Neural progenitor cell (in vitro differentiated cells): ENCODE measurements around the gene DENND4C. TPM values are rescaled to one million over a fixed set of nuclear protein-coding genes. Genes with fewer than 3 reads are reported as not detected.
"Not testable (repeated sequence)": the region's sequence is repeated elsewhere in the genome, so short reads cannot be mapped to it uniquely, and the experiment has no call there.

Source experiments
- DNase-seq: peaks from one replicate; pipeline ENCODE4 v3.0.0-alpha.2; 2016; ENCODE audit warnings: low spot score
- H2AFZ ChIP-seq: fragments of 200-600 bp; sonication (generic); replicated peaks from 2 replicates; pipeline ENCODE4 v1.6.1; 2016; ENCODE audit warnings: antibody characterized with exemption
- H3F3A ChIP-seq: fragments of 200-600 bp; sonication (generic); 2 replicates; pipeline ENCODE4 v1.6.1; 2016; ENCODE audit warnings: antibody characterized with exemption, low read depth
- H3K27ac ChIP-seq: fragments of 200-600 bp; sonication (generic); 2 replicates; pipeline ENCODE4 v1.5.1; 2016; ENCODE audit warnings: mild to moderate bottlenecking
- H3K27me3 ChIP-seq: fragments of 200-600 bp; sonication (generic); 2 replicates; pipeline ENCODE4 v1.6.1; 2016; ENCODE audit warnings: mild to moderate bottlenecking, moderate library complexity
- H3K36me3 ChIP-seq: fragments of 200-600 bp; sonication (generic); 2 replicates; pipeline ENCODE4 v1.5.1; 2016
- H3K4me1 ChIP-seq: fragments of 200-600 bp; sonication (generic); 2 replicates; pipeline ENCODE4 v1.6.1; 2016; ENCODE audit warnings: mixed run types
- H3K4me2 ChIP-seq: fragments of 200-600 bp; sonication (generic); 2 replicates; pipeline ENCODE4 v1.6.1; 2016
- H3K4me3 ChIP-seq: fragments of 200-600 bp; sonication (generic); 2 replicates; pipeline ENCODE4 v1.5.1; 2016
- H3K79me2 ChIP-seq: fragments of 200-600 bp; sonication (generic); 2 replicates; pipeline ENCODE4 v1.6.1; 2016; ENCODE audit warnings: low read depth
- H3K9ac ChIP-seq: fragments of 200-600 bp; sonication (generic); 2 replicates; pipeline ENCODE4 v1.6.1; 2016
- H3K9me3 ChIP-seq: fragments of 200-600 bp; sonication (generic); 2 replicates; pipeline ENCODE4 v1.5.1; 2016; ENCODE audit warnings: low read depth
- H4K20me1 ChIP-seq: fragments of 200-600 bp; sonication (generic); 2 replicates; pipeline ENCODE4 v1.6.1; 2016; ENCODE audit warnings: low read depth
- H3K27ac Mint-ChIP-seq: 3 replicates; pipeline ENCODE4 v1.8.0; 2021; ENCODE audit warnings: mixed read lengths
- H3K27me3 Mint-ChIP-seq: 2 replicates; pipeline ENCODE4 v1.8.0; 2022; ENCODE audit warnings: low read depth, mild to moderate bottlenecking, inconsistent platforms, moderate library complexity, mixed read lengths; ENCODE audit not compliant: insufficient read depth
- H3K36me3 Mint-ChIP-seq: 3 replicates; pipeline ENCODE4 v1.8.0; 2021; ENCODE audit warnings: mixed read lengths
- H3K4me1 Mint-ChIP-seq: 3 replicates; pipeline ENCODE4 v1.8.0; 2021; ENCODE audit warnings: mixed read lengths
- H3K4me3 Mint-ChIP-seq: 3 replicates; pipeline ENCODE4 v1.8.0; 2021; ENCODE audit warnings: mild to moderate bottlenecking, moderate library complexity, mixed read lengths
- H3K9me3 Mint-ChIP-seq: 3 replicates; pipeline ENCODE4 v1.8.0; 2020; ENCODE audit warnings: mixed read lengths
- CTCF ChIP-seq: fragments of 200-600 bp; sonication (generic); IDR thresholded peaks from 2 replicates; pipeline ENCODE4 v1.5.1; 2017; ENCODE audit warnings: antibody characterized with exemption, mild to moderate bottlenecking
- EZH2 ChIP-seq: fragments of 200-600 bp; sonication (generic); IDR thresholded peaks from 2 replicates; pipeline ENCODE4 v1.6.1; 2017; ENCODE audit warnings: antibody characterized with exemption, mild to moderate bottlenecking, moderate library complexity
- EZH2phosphoT487 ChIP-seq: fragments of 200-600 bp; sonication (generic); IDR thresholded peaks from 2 replicates; pipeline ENCODE4 v1.6.1; 2017; ENCODE audit warnings: antibody characterized with exemption
- total RNA-seq: library from RNA; depleted of rRNA; stranded (reverse); fragments of >200 nt; gene quantifications from 2 replicates; pipeline ENCODE4 v1.2.3, GENCODE V29; 2015; ENCODE audit warnings: low replicate concordance

Gene DENND4C
- total RNA-seq, 1 donor from 2014 or later = 73.4 TPM

- Histone ChIP-seq H3K9me3 (no peaks in the 10 kb centered on the region), H3K27ac (no peak overlapping the region), H3F3A (no peaks in the 10 kb centered on the region), H3K4me3 (no peak overlapping the region), H4K20me1 (no peaks in the 10 kb centered on the region), H3K36me3 (no peaks in the 10 kb centered on the region), H2AFZ (no peak overlapping the region), H3K79me2 (no peaks in the 10 kb centered on the region), H3K4me2 (no peak overlapping the region), H3K4me1 (no peaks in the 10 kb centered on the region), H3K27me3 (no peaks in the 10 kb centered on the region), H3K9ac (no peak overlapping the region)
- no peak for DNase-seq
- TF ChIP-seq EZH2phosphoT487 = no peak
- no peak for TF ChIP-seq EZH2
- no peak for TF ChIP-seq CTCF
- H3K36me3 Mint-ChIP-seq = no peaks in the 10 kb centered on the region
- H3K27ac Mint-ChIP-seq = no peak overlapping the region
- peaks cover 9% of the 10 kb centered on the region for H3K9me3 Mint-ChIP-seq
- H3K27me3 Mint-ChIP-seq = peaks cover 11% of the 10 kb centered on the region
- no peaks in the 10 kb centered on the region for H3K4me1 Mint-ChIP-seq
- no peak overlapping the region for H3K4me3 Mint-ChIP-seq
These were observed 167.4 kb downstream of the DENND4C start for GRCh38 chr9:19397845-19398244.

- H3F3A ChIP-seq, H3K27ac Mint-ChIP-seq, DNase-seq, H3K4me3 ChIP-seq, H3K36me3 Mint-ChIP-seq, H3K79me2 ChIP-seq, H3K27me3 Mint-ChIP-seq, H3K9ac ChIP-seq, H3K4me3 Mint-ChIP-seq, H3K4me1 ChIP-seq, H3K4me1 Mint-ChIP-seq, H2AFZ ChIP-seq, H3K36me3 ChIP-seq, H3K27me3 ChIP-seq, H3K4me2 ChIP-seq, H4K20me1 ChIP-seq, H3K9me3 ChIP-seq, H3K27ac ChIP-seq: not testable (repeated sequence)
- H3K9me3 Mint-ChIP-seq = peaks cover 12% of the 10 kb centered on the region
These were observed 172.7 kb downstream of the DENND4C start for GRCh38 chr9:19403231-19403630.

GRCh38 chr9:19404283-19405075, 174.0 kb downstream of the DENND4C start:
- peaks cover 1% of the 10 kb centered on the region for H3K4me1 Mint-ChIP-seq
- no peak overlapping the region for H3K4me2 ChIP-seq
- H3K27me3 ChIP-seq = peaks cover 12% of the 10 kb centered on the region
- H3K9me3 Mint-ChIP-seq = peaks cover 12% of the 10 kb centered on the region
- H3K27ac Mint-ChIP-seq = no peak overlapping the region
- H3F3A ChIP-seq = peaks cover 20% of the 10 kb centered on the region
- no peaks in the 10 kb centered on the region for H3K36me3 ChIP-seq
- no peak for DNase-seq
- H3K27ac ChIP-seq = no peak overlapping the region
- H3K4me3 ChIP-seq = no peak overlapping the region
- H3K4me3 Mint-ChIP-seq = no peak overlapping the region
- no peaks in the 10 kb centered on the region for H3K4me1 ChIP-seq
- no peaks in the 10 kb centered on the region for H3K79me2 ChIP-seq
- H3K9ac ChIP-seq = no peak overlapping the region
- no peaks in the 10 kb centered on the region for H4K20me1 ChIP-seq
- peaks cover 11% of the 10 kb centered on the region for H3K27me3 Mint-ChIP-seq
- no peak overlapping the region for H2AFZ ChIP-seq
- no peaks in the 10 kb centered on the region for H3K9me3 ChIP-seq
- H3K36me3 Mint-ChIP-seq = no peaks in the 10 kb centered on the region
- no peak for TF ChIP-seq EZH2phosphoT487
- no peak for TF ChIP-seq CTCF
- TF ChIP-seq EZH2 = no peak

- Histone ChIP-seq H3K4me3 (no peak overlapping the region), H3K36me3 (no peaks in the 10 kb centered on the region), H3K27ac (no peak overlapping the region), H3K27me3 (peaks cover 12% of the 10 kb centered on the region), H3K9me3 (no peaks in the 10 kb centered on the region), H4K20me1 (no peaks in the 10 kb centered on the region), H2AFZ (no peak overlapping the region), H3K9ac (no peak overlapping the region), H3F3A (peaks cover 26% of the 10 kb centered on the region), H3K4me2 (no peak overlapping the region), H3K4me1 (peaks cover 7% of the 10 kb centered on the region), H3K79me2 (peaks cover 10% of the 10 kb centered on the region)
- peaks cover 14% of the 10 kb centered on the region for H3K27me3 Mint-ChIP-seq
- H3K9me3 Mint-ChIP-seq = peaks cover 15% of the 10 kb centered on the region
- peaks cover 9% of the 10 kb centered on the region for H3K4me1 Mint-ChIP-seq
- no peaks in the 10 kb centered on the region for H3K36me3 Mint-ChIP-seq
- DNase-seq = no peak
- H3K27ac Mint-ChIP-seq = no peak overlapping the region
- H3K4me3 Mint-ChIP-seq = no peak overlapping the region
- TF ChIP-seq EZH2phosphoT487 (no peak), EZH2 (no peak), CTCF (no peak)
These were observed 175.3 kb downstream of the DENND4C start for GRCh38 chr9:19405771-19406170.
